ENCODE data around the gene CD247. TPM values are rescaled to one million over a fixed set of nuclear protein-coding genes. Genes with fewer than 3 reads are reported as not detected.
"Not testable (repeated sequence)": the region's sequence is repeated elsewhere in the genome, so short reads cannot be mapped to it uniquely, and the experiment has no call there.

CD247 gene
- 0.81 TPM for total RNA-seq

DNA sequence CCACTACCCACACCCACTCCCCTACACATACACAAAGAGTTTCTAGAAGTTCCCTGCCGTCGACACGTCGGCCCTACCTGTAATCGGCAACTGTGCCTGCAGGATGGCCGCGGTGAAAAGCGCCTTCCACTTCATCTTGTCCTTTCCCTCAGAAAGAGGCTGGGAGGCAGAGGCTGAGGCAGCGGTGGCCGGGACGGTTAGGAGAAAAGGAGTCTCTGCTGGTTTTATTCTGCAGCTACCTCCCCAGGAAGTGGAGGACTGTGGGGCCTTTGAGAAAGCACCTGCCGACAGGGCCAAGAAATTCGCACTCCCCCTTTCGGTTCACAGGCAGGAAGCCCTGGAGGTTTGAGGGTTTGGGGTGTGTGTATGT lies at the start of gene CD247:
Gene CD247 (minus strand): TSS at position 199 of the 370 bp plus-strand sequence. CDS start 64 bp downstream, at position 135.
- DNase-seq (ENCODE audit: low read depth in 2 of 3, low spot score in 2 of 3) = peak; percentile 18 to 62 (median 27)

DNA sequence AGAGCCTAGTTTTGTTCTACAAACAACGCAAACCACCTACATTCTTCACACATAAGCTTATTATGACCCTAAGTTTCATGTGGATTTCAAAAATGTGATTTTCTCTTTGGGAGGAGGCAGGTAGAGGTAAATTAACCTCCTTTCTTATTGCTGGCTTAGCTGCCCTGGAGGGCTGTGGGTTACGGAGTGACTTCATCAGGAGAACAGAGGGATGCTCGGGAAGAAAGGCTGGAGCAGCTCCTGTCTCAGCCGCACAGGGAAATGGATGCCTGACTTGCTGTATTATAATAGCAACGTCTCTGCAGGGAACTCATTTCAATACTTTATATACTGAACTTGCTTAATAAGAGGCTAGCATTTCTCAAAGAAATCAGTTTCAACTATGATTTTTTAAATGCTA lies 49.3 kb upstream of the CD247 start:
- no peak for DNase-seq (ENCODE audit: low read depth in 2 of 3, low spot score in 2 of 3)

DNA sequence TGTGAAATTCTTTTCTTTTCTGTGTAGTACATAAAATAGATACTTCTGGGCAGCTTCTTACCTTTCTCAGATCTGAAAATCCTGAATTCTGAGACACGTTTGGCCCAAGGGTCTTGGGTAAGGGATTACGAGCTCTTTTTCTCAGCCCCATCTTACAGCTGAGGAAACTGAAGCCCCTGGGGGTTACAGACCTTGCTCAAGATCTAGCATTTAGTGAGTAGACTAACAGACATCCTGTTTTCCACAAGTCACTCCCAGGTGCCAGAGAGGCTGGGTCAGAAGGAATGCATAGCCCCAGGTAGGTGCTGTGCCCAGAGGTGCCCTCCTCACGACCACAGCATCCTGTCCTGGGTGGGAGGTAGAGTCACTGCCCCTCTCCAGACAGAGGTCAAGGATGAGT lies 48.4 kb upstream of the CD247 start:
- DNase-seq (ENCODE audit: low read depth in 2 of 3, low spot score in 2 of 3) = no peak

DNA sequence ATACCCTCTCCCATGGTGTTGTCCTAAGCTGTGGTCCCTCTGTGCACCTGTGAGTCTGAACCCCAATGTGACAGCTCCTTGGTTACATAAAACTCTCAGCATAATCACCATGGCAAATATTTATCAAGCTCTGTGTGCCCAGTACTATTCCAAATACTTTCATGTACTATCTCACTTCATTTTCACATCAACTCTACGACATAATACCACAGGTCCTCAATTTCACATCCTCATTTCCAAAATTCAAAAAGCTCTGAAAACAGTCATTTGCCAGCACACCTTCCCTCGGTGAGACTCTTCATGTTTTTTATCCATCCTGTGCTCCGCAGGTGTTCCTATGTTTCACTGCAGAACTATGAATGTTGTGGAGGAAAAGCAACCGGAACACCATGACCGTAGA lies 47.6 kb upstream of the CD247 start:
- no peak for DNase-seq (ENCODE audit: low read depth in 2 of 3, low spot score in 2 of 3)

DNA sequence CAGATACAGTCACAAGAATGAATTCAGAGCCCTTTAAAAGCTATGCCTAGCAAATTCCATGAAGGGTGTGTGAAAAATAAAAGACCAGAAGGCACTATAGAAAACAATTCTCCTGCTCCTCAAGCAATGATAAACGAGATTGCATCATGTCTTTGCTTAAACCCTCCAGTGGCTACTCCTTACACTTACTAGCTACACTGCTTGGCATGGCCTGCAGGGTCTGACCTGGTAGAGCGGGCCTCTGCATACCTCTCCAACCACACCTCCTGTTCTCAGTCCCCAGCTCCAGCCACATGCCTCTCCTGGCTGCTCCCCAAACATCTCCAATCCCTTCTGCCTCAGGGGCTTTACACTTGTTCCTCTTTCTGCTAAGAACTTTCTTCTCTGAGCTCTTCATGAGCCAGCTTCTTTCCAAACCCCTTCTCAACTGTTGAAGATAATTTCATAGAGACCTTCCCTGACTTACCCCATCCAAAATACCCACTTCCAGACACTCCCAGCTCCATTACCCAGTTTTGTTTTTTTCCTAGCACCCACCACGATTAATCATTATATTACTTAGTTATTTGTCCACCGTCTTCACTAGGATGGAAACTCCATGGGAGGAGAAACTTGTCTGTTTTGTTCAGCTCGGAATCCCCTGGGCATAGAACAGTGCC lies 46.4 kb upstream of the CD247 start:
- peak in 1 of 3 donors; percentile 31 for DNase-seq (ENCODE audit: low read depth in 2 of 3, low spot score in 2 of 3)

DNA sequence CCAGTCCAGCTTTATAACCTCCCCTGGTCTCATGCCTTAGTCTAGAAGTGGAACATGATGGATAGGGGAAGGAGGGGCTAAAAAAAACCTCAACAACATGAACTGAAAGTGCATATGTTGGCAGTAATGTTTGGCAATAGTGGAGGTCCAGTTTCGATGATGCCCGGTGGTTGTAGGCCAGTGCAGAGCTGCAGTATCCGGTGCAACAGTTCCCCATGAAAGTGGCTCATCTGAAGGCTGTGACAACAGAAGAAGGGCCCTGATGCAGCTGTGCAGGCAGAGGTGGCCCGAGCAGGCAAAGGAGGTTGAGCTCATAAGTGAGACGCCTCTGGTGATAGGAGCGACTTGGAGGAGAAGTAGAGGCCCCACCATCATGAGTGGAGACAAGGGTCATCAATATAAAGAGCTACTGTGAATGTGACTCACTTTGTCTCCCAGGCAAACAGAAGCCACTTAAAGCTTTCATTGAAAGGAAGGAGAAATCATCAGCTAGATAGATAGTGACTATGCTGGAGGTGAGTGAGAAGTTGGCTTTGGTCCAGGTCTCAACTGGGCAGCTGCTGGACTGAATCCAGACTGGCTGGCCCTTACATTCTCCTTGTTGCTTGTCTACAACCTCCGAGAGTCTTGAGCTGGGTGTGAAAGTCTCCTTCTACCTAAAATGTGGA lies 45.4 kb upstream of the CD247 start:
- no peak for DNase-seq (ENCODE audit: low read depth in 2 of 3, low spot score in 2 of 3)

DNA sequence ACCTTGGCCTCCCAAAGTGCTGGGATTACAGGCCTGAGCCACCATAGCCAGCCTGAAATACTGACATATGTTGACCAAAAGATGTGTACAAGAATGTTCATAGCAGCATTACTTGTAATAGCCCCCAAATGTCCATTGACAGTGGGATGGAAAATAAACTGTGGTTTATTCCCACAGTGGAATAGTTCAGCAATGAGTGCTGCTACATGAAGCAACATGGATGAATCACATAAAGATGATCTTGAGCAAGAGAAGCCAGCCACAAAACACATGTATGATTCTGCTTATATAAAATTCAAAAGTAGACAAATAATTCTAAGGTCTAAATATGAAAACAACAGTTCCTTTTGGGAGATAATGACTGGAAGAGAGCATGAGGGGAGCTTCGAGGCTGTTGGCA lies 44.4 kb upstream of the CD247 start:
- no peak for DNase-seq (ENCODE audit: low read depth in 2 of 3, low spot score in 2 of 3)

DNA sequence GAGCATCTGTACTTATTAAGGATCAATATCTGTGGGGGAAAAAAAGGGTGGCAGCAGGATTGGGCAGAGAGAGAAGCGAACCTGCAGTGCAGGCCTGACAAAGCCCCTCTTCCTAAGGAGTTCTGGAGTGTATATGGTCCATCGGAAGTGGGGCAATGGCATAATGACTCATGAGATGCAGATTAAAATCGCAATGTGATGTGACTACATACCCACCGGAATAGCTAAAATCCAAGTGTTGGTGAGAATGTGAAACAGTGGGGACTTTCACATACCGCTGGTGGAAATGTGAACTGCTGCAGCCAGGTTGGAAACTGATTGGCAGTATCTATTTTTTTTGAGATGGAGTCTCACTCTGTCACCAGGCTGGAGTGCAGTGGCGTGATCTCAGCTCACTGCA lies 43.4 kb upstream of the CD247 start:
- no peak for DNase-seq (ENCODE audit: low read depth in 2 of 3, low spot score in 2 of 3)

DNA sequence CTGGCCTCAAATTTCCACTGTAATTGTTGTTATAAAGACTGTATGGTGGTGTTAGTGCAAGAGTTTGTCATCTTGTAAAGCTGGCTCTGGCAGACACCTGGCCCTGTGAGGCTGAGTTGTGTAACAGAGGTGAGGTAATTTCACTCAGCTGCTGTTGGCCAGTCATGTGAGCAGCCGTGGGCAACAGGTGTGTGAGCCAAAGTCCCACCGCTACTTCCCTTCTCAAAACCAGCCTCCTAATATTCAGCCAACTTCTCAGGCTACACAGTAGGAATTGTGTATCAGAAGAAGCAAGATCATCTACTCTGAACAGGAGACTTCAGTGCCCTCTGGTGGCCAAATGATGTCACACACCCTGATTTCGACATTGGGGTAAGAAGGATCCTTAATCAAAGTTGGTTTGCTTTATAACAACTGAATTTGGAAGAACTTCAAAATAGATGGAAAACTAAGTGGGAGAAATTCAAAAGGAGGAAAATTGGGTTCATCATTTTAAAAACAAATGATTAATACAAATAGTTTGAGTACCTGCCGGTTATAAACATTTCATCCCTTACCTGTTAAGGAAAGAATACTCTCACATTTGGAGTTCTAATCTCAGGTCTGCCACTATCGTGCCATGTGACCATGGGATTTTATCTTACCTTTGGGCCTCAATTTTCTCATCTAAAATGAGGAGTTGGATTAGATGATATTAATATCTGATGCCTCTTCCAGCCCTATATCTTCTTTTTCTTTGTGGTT lies 37.8 kb upstream of the CD247 start:
- peak in 2 of 3 donors; percentile 75 to 87 for DNase-seq (ENCODE audit: low read depth in 2 of 3, low spot score in 2 of 3)

DNA sequence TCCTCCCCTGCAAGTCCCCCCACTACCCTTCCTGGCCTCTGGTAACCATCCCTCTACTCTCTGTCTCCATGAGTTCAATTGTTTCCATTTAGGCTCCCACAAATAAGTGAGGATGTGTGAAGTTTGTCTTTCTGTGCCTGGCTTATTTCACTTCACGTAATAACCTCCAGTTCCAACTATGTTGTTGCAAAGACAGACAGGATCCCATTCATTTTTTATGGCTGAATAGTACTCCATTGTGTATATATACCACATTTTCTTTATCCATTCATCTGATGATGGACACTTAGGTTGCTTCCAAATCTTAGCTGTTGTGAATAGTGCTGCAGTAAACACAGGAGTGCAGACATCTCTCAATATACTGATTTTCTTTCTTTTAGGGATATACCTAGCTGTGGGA lies 36.7 kb upstream of the CD247 start:
- DNase-seq (ENCODE audit: low read depth in 2 of 3, low spot score in 2 of 3) = not testable (repeated sequence)

DNA sequence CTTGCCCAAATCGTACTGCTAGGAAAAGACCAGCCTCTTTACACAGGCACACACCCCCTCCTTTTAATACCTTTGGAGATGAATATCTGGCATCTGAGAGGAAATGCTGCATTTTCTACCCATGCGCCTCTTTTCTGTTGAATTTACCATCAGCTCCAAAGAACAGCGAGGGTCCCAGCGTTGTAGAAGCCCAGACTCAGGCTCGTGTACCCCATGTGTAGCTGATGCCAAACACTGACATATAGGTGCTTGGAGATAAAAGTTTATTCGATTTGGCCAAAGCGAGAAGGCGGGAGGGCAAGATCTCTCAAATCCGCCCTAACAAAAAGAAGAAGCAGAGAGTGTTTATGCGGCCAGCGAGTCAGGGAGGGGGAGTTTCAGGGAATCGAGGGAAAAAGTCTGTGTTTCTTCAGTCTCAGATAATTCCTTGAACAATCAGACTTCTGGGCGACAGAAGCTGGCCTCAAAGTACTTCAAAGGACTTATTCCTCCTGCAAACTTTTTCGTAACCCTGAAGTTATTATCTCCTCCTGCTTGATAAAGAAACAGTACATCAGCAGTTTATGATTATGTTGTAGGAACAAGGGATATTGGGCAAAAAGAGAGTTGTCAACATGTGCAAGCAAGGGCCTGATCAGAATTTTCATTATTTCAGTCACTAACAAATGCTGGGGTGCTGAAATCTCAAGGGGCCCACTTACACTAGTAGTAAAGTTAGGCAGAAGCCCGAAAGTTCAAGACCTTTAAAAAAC lies 35.9 kb upstream of the CD247 start:
- DNase-seq (ENCODE audit: low read depth in 2 of 3, low spot score in 2 of 3) = no peak

DNA sequence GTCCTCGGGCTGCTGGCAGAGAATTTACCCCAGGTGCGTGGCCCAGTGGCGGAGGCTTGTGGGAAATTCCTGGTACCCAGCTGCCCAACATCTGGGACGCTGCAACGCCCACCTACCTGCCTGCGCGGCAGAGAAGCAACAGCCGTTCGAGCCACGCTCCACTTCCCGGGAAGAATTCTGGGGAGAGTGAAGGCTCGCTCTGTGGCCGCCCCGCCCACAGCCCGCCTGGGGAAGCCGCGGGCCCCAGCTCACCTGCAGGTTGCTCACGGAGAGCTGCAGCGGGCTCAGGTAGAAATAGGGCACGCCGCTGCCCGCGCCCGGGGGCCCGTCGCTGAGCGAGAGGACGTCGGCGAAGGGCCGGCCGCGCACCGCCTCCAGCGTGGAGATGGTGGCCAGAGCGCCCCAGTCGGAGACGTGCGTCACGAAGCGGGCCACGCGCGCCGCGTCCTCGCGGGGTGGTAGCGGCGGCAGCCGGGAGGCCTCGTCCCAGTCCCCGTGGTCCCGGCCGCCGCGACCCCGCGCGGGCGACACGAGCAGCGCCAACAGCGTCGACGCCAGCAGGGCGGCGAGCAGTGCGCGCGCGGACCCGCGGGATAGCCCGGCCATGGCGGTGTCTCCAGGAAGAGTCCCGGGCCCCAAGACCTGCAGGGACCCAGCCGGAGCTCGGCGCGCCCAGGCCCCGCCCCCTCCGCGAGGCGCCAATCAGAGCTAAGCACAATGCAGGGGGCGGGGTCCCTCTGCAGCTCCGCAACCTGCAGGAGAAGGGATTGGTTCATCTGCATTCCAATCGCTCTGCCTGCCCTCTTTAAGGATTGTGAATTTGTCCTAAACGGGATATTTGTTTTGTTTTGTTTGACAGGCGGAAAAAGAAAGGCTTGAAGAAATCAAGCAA lies 35.1 kb upstream of the CD247 start, which contains the start of gene CREG1:
Gene CREG1 (minus strand): TSS at position 627 of the 892 bp plus-strand sequence.
- peak; percentile 83 to 94 (median 94) for DNase-seq (ENCODE audit: low read depth in 2 of 3, low spot score in 2 of 3)

DNA sequence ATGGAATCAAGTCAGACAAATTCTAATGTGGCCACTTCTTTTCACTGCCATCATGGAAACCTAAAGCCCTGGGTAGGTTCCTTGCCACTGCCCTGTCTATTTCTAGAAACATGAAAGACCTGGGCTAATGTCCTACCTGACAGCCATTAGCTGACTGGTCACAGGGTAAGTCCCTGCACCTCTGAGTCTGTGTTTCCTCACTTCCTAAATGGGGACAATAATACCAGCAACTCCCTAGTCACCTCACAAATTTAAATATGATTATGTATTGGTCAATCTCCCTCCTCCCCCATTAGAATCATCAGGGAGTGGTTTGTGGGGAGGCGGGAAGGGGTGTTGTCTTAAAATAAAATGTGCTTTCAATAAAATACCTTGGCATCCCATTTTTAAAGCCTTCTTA lies 33.0 kb upstream of the CD247 start:
- no peak for DNase-seq (ENCODE audit: low read depth in 2 of 3, low spot score in 2 of 3)

DNA sequence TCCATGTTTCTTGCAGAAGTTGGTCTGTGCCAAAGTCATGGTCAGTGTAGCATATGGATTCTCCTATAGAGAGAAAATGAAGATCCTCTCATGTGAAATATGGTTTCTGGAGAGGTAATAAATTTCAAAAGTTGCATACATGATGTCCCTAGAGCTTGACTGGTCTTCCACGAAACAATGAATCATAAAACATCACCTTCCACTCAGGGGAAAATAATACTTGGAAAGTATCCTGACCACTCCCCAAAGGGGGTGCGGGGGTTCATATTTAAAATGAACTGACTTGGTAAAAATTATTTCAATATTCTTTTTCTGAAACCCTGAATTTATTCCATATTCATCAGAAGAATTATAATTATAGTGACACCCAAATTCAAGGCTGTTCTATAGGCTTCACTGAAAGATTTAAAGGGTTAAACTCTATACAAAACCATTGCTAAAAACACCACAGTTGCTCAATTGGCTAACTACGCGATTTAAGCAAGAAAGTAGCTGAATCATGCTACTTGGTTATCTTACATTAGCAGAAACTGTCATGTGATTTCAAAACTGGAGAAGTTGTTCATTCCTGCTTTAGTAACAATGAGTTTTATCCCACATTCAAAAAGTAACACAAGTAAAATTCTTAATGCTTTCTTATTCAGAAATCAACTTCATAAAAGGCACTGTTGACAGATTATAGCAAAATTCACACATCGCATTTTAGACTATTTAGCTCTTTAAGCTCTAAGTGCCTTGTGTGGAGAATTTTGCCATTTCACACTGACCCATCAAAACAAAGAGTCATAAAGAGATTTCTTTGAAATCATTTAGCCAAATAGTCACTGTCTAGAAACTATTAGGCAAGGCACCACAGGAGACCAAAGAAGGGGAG lies 30.0 kb upstream of the CD247 start:
- peak in 2 of 3 donors; percentile 74 to 82 for DNase-seq (ENCODE audit: low read depth in 2 of 3, low spot score in 2 of 3)

DNA sequence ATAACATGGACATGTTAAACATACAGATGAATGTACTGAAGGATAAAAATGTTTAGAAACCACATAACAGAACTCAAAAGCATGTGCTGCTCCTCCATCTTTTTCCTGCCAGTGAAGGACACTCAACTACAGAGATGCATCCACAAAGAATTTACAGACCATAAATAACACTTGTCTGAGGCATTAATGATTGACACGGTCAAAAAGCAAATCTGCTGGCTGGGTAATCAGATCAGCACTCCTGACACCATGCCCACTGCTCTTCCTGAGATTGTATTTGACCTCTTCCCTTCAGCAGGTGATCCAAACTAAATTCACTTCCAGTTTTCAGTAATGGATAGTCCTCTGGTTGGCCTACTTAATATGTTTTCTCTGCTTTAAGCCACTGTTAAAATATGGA lies 28.6 kb upstream of the CD247 start:
- no peak for DNase-seq (ENCODE audit: low read depth in 2 of 3, low spot score in 2 of 3)

DNA sequence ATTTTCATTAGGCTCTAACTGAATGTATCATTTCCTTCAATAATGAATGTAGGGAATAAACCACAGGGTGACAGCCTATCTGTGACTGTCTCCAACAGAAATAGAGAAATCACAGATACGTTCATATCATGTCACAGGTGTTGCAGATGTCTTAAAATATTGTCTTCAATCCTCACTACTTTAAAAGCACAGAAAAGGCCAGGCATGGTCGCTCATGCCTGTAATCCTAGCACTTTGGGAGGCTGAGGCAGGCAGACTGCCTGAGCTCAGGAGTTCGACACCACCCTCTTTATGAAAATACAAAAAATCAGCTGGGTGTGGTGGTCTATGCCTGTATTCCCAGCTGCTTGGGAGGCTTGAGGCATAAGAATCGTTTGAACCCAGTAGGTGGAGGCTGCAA lies 27.0 kb upstream of the CD247 start:
- DNase-seq (ENCODE audit: low read depth in 2 of 3, low spot score in 2 of 3) = no peak

DNA sequence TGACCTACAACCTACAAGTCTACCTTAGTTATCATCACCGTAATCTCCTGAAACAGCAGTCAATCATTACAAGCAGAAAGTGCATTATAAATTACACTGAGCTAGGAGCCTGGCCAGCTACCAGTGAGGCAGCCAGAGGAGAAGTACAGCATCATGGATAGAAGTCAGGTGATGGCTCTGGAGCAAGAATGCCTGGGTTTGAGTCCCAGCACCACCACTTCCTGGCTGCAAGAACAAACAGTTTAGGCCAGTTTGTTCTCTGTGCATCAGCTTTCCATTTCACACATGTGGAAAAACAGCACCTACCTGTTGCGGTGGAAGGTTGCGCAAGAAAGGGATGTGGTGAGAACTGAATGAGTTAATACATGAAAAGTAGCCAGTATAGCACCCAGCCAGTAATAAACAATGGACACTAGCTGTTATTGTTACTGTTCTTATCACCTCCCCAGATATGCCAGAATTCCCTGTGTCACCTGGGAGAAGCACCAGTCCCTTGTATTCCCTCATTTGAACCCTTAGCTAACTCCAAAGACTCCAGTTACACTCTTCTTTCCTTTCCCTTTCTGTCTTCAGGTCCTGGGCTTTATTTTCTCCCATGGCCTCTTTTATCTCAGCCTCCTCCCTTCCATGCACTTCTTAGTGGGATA lies 26.2 kb upstream of the CD247 start:
- no peak for DNase-seq (ENCODE audit: low read depth in 2 of 3, low spot score in 2 of 3)

DNA sequence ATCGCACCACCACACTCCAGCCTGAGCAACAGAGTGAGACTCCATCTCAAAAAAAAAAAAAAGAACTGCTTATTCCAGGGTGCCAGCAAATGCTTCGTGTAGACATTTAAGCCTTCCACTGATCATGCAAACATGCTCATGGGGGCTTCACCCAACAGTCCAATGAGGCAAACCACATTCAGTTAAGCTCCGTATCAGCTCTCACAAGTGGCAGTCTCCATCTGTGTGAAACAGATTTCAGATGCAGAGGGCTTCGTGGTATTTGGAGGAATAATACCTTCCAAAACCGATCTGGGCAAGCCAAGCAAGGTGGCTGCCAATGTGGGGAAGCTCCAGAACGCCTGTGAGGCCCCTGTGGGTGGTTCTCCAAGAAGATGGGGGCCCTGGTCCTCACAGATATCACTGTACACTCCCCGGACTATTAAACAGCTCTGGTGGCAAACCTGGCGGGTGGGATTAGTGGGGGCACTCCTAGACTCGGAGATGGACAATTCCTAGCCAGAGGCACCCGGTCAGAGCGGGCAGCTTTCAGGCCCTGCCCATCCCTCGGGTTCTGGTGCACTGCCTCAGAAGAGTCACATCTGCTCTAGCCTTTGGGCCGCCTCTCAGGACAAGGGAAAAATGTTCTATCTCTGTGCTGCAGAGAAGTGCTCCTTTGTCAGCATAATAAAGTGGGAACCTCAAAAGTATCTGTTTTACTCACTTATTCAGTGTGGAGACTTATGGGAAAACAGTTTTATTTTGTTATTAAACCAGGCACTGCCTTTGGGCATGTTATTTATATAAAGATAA lies 25.1 kb upstream of the CD247 start:
- DNase-seq (ENCODE audit: low read depth in 2 of 3, low spot score in 2 of 3) = no peak
